ENCODE data around the gene TBX20. TPM values are rescaled to one million over a fixed set of nuclear protein-coding genes. Genes with fewer than 3 reads are reported as not detected.

Gene TBX20
- total and polyA plus RNA-seq, 2 of the 13 experiments (the other 11 are each of a cell fraction or from before 2014, with no cell fraction given): not detected

- H3K36me3 ChIP-seq (replicated peaks in 1 of 2; ENCODE audit: control insufficient read depth in 1 of 2, insufficient read depth in 2 of 2, low read length in 2 of 2): no peaks in the 10 kb centered on the region
- DNase-seq (ENCODE audit: low spot score): no peak
- TF ChIP-seq, protein P1, sequence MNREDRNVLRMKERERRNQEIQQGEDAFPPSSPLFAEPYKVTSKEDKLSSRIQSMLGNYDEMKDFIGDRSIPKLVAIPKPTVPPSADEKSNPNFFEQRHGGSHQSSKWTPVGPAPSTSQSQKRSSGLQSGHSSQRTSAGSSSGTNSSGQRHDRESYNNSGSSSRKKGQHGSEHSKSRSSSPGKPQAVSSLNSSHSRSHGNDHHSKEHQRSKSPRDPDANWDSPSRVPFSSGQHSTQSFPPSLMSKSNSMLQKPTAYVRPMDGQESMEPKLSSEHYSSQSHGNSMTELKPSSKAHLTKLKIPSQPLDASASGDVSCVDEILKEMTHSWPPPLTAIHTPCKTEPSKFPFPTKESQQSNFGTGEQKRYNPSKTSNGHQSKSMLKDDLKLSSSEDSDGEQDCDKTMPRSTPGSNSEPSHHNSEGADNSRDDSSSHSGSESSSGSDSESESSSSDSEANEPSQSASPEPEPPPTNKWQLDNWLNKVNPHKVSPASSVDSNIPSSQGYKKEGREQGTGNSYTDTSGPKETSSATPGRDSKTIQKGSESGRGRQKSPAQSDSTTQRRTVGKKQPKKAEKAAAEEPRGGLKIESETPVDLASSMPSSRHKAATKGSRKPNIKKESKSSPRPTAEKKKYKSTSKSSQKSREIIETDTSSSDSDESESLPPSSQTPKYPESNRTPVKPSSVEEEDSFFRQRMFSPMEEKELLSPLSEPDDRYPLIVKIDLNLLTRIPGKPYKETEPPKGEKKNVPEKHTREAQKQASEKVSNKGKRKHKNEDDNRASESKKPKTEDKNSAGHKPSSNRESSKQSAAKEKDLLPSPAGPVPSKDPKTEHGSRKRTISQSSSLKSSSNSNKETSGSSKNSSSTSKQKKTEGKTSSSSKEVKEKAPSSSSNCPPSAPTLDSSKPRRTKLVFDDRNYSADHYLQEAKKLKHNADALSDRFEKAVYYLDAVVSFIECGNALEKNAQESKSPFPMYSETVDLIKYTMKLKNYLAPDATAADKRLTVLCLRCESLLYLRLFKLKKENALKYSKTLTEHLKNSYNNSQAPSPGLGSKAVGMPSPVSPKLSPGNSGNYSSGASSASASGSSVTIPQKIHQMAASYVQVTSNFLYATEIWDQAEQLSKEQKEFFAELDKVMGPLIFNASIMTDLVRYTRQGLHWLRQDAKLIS (CRISPR knock-in tag; IDR thresholded peaks at IDR 0.05): no peak
- no peak for TF ChIP-seq CCDC6 (CRISPR knock-in tag; IDR thresholded peaks at IDR 0.05)
- TF ChIP-seq KDM6A (CRISPR knock-in tag; IDR thresholded peaks at IDR 0.05; ENCODE audit: low read depth): no peak
- TF ChIP-seq BRCA1 (CRISPR knock-in tag; IDR thresholded peaks at IDR 0.05): no peak
- TF ChIP-seq ATAD3A (CRISPR knock-in tag; IDR thresholded peaks at IDR 0.05): no peak
- TF ChIP-seq, protein P2, sequence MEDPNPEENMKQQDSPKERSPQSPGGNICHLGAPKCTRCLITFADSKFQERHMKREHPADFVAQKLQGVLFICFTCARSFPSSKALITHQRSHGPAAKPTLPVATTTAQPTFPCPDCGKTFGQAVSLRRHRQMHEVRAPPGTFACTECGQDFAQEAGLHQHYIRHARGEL (CRISPR knock-in tag; IDR thresholded peaks at IDR 0.05): no peak
- TF ChIP-seq ZNF354B (CRISPR knock-in tag; IDR thresholded peaks at IDR 0.05): no peak
- TF ChIP-seq ZBTB8A (CRISPR knock-in tag; IDR thresholded peaks at IDR 0.05; ENCODE audit: borderline replicate concordance, low read depth): no peak
- no peak for TF ChIP-seq MTA1 (CRISPR knock-in tag; IDR thresholded peaks at IDR 0.05; ENCODE audit: borderline replicate concordance)
- TF ChIP-seq HNRNPH1 (optimal IDR thresholded peaks at IDR 0.05; ENCODE audit: low read depth, low read length): no peak
- no peak for TF ChIP-seq MAF1 (CRISPR knock-in tag; IDR thresholded peaks at IDR 0.05; ENCODE audit: borderline replicate concordance)
- TF ChIP-seq, protein P3, sequence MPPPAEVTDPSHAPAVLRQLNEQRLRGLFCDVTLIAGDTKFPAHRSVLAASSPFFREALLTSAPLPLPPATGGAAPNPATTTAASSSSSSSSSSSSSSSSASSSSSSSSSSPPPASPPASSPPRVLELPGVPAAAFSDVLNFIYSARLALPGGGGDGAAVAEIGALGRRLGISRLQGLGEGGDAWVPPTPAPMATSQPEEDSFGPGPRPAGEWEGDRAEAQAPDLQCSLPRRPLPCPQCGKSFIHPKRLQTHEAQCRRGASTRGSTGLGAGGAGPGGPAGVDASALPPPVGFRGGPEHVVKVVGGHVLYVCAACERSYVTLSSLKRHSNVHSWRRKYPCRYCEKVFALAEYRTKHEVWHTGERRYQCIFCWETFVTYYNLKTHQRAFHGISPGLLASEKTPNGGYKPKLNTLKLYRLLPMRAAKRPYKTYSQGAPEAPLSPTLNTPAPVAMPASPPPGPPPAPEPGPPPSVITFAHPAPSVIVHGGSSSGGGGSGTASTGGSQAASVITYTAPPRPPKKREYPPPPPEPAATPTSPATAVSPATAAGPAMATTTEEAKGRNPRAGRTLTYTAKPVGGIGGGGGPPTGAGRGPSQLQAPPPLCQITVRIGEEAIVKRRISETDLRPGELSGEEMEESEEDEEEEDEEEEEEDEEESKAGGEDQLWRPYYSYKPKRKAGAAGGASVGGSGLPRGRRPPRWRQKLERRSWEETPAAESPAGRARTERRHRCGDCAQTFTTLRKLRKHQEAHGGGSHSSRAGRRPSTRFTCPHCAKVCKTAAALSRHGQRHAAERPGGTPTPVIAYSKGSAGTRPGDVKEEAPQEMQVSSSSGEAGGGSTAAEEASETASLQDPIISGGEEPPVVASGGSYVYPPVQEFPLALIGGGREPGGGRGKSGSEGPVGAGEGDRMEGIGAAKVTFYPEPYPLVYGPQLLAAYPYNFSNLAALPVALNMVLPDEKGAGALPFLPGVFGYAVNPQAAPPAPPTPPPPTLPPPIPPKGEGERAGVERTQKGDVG (CRISPR knock-in tag; IDR thresholded peaks at IDR 0.05; ENCODE audit: borderline replicate concordance): no peak
- TF ChIP-seq ATF1 (CRISPR knock-in tag; IDR thresholded peaks at IDR 0.05): no peak
- no peak for TF ChIP-seq PRMT3 (CRISPR knock-in tag; IDR thresholded peaks at IDR 0.05; ENCODE audit: borderline replicate concordance, low read depth)
- no peak for TF ChIP-seq ZSCAN21 (CRISPR knock-in tag; IDR thresholded peaks at IDR 0.05; ENCODE audit: borderline replicate concordance)
Observed at GRCh38 chr7:35185908-35186731, 67.8 kb downstream of the TBX20 start.

More at GRCh38 chr7:35185908-35186731, 67.8 kb downstream of the TBX20 start:
- intact Hi-C loops (cut with micrococcal nuclease; ENCODE audit: unreplicated experiment): no loop called here
- WGBS (ENCODE audit: low lambda C conversion rate): 63% methylated on average over 33 of the region's 67 CpGs
- H3K4me2 ChIP-seq (ENCODE audit: low read depth, low read length): no peak overlapping the region
- BruUV-seq (replicated peaks): no TSS peak
- CTCF ChIA-PET (ENCODE audit: low intra/inter-chr PET ratio, low total read pairs): no interaction called here
- H3K4me3 ChIP-seq (replicated peaks in 1 of 3; ENCODE audit: insufficient read depth in 1 of 3, low read depth in 2 of 3, low read length in 3 of 3): no peak overlapping the region
- H4K20me1 ChIP-seq (ENCODE audit: insufficient read depth, low read length): no peaks in the 10 kb centered on the region
- H2AFZ ChIP-seq (ENCODE audit: low read length): no peak overlapping the region
- POLR2A ChIA-PET: no interaction called here
- no peak overlapping the region for H3K27ac ChIP-seq (ENCODE audit: extremely low read length, insufficient read depth, low read length)
- in situ Hi-C loops (cut with HindIII; ENCODE audit: extremely low pct_ligation_motif_present, low pct_unique_long_range_greater_than_20kb): loop anchor here (25.0 kb wide), 1 partner anchor 351 kb away; no protein-coding TSS in a partner anchor
- no peak for FAIRE-seq
- no peaks in the 10 kb centered on the region for H3K9me3 ChIP-seq (ENCODE audit: low read length)
- H3K27me3 ChIP-seq (ENCODE audit: control insufficient read depth in 1 of 2, insufficient read depth in 2 of 2, low read length in 2 of 2): peaks cover 0 to 9% of the 10 kb centered on the region in 2 experiments; a peak in 1 of 5 replicates
- no peaks in the 10 kb centered on the region for H3K79me2 ChIP-seq (ENCODE audit: insufficient read depth, low read length)
- H3K4me1 ChIP-seq (ENCODE audit: insufficient read depth, low read length): no peaks in the 10 kb centered on the region
- ATAC-seq: no peak
- H3K9ac ChIP-seq (ENCODE audit: insufficient read depth, low read depth, low read length): no peak overlapping the region
